ENCODE data around the gene CPNE6.

DNA sequence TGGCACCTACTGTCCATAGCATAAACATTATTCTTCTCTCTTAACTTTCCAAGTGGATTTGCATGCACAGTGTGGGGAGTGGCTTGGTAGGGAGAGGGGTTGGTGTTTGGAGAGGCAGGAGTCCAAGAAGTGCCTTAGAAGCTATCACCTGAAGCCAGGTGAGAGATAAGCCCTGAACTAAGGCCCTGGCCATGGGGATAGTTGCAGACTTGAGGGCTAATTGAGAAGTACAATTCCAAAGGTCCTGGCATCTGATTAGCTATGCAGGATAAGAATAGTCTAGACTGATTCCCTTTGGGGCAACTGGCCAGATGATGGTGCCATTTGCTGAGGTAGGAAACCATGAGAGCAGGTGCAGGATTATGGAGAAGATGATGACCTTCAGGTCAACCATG, 20.7 kb downstream of the CPNE6 start:
- TF ChIP-seq, protein P1, sequence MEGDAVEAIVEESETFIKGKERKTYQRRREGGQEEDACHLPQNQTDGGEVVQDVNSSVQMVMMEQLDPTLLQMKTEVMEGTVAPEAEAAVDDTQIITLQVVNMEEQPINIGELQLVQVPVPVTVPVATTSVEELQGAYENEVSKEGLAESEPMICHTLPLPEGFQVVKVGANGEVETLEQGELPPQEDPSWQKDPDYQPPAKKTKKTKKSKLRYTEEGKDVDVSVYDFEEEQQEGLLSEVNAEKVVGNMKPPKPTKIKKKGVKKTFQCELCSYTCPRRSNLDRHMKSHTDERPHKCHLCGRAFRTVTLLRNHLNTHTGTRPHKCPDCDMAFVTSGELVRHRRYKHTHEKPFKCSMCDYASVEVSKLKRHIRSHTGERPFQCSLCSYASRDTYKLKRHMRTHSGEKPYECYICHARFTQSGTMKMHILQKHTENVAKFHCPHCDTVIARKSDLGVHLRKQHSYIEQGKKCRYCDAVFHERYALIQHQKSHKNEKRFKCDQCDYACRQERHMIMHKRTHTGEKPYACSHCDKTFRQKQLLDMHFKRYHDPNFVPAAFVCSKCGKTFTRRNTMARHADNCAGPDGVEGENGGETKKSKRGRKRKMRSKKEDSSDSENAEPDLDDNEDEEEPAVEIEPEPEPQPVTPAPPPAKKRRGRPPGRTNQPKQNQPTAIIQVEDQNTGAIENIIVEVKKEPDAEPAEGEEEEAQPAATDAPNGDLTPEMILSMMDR (IDR thresholded peaks at IDR 0.05): no peak
- no peak for TF ChIP-seq POLR2A (IDR thresholded peaks at IDR 0.05)
